ENCODE data around the gene PTGES2.

GRCh38 chr9:128127990-128128835, 684 bp upstream of the PTGES2 start:
- TF ChIP-seq CTCF (IDR thresholded peaks at IDR 0.05; ENCODE audit: low read length): no peak
- no peak for TF ChIP-seq EZH2 (optimal IDR thresholded peaks at IDR 0.05; ENCODE audit: low read depth, low read length)
- no peak for TF ChIP-seq EZH2phosphoT487 (IDR thresholded peaks at IDR 0.05; ENCODE audit: low read length)

All from MM.1S (cell line).